Liver (tissue), 9 donors: ENCODE measurements around the gene SLC25A15. TPM values are rescaled to one million over a fixed set of nuclear protein-coding genes. Genes with fewer than 3 reads are reported as not detected.
"Not testable (repeated sequence)": the region's sequence is repeated elsewhere in the genome, so short reads cannot be mapped to it uniquely, and the experiment has no call there.

Experiments used
- DNase-seq: peaks from one replicate; pipeline ENCODE4 v3.0.0-alpha.2; 2017; ENCODE audit warnings: low spot score
- H3K27ac ChIP-seq, 2 donors: one replicate each; pipeline ENCODE4 v1.7.0; 2013; ENCODE audit warnings: inconsistent platforms in 2 of 2, low read length in 2 of 2, control low read depth in 1 of 2, low read depth in 1 of 2, mild to moderate bottlenecking in 1 of 2
- H3K27me3 ChIP-seq, 4 donors: one replicate each; pipeline versions ENCODE4 v1.6.1 to v1.7.0; 2013; ENCODE audit warnings: low read length in 3 of 4, inconsistent platforms in 1 of 4, mild to moderate bottlenecking in 1 of 4, moderate library complexity in 1 of 4; ENCODE audit not compliant: control insufficient read depth in 4 of 4, insufficient read depth in 4 of 4
- H3K36me3 ChIP-seq, 4 donors: one replicate each; pipeline versions ENCODE4 v1.6.1 to v1.7.0; 2013; ENCODE audit warnings: low read length in 3 of 4, mild to moderate bottlenecking in 3 of 4, low read depth in 1 of 4, moderate library complexity in 1 of 4; ENCODE audit not compliant: control insufficient read depth in 4 of 4, insufficient read depth in 3 of 4
- H3K4me1 ChIP-seq, 4 donors: one replicate each; pipeline versions ENCODE4 v1.6.1 to v1.7.0; 2013; ENCODE audit warnings: low read length in 3 of 4, mild to moderate bottlenecking in 3 of 4, moderate library complexity in 1 of 4; ENCODE audit not compliant: control insufficient read depth in 4 of 4, insufficient read depth in 4 of 4
- H3K4me3 ChIP-seq, 3 donors: one replicate each; pipeline versions ENCODE4 v1.6.1 to v1.7.0; 2013; ENCODE audit warnings: low read length in 3 of 3, control low read depth in 1 of 3, low read depth in 1 of 3, mild to moderate bottlenecking in 1 of 3
- H3K9ac ChIP-seq, 2 donors: one replicate each; pipeline ENCODE4 v1.7.0; 2013; ENCODE audit warnings: low read length in 2 of 2, mild to moderate bottlenecking in 2 of 2, moderate library complexity in 2 of 2, control low read depth in 1 of 2, low read depth in 1 of 2
- H3K9me3 ChIP-seq, 4 donors: one replicate each; pipeline versions ENCODE4 v1.6.1 to v1.7.0; 2013; ENCODE audit warnings: low read length in 3 of 4; ENCODE audit not compliant: control insufficient read depth in 4 of 4
- HNF4A ChIP-seq, 2 donors: conservative IDR thresholded peaks; 2 replicates each; pipeline ENCODE4 v1.6.1; 2016; ENCODE audit warnings: antibody characterized with exemption in 2 of 2, mild to moderate bottlenecking in 2 of 2
- JUND ChIP-seq, 2 donors: IDR thresholded peaks; 2 replicates each; pipeline ENCODE4 v1.6.1; 2016; ENCODE audit warnings: antibody characterized with exemption in 2 of 2
- NR2F2 ChIP-seq: IDR thresholded peaks from 2 replicates; pipeline ENCODE4 v1.6.1; 2016; ENCODE audit warnings: antibody characterized with exemption
- RAD21 ChIP-seq, 2 donors: IDR thresholded peaks; 2 replicates each; pipeline ENCODE4 v1.6.1; 2016; ENCODE audit warnings: antibody characterized with exemption in 2 of 2, mild to moderate bottlenecking in 2 of 2
- RXRA ChIP-seq, 2 donors: IDR thresholded peaks; 2 replicates each; pipeline ENCODE4 v1.6.1; 2017 to 2018; ENCODE audit warnings: antibody characterized with exemption in 2 of 2, mild to moderate bottlenecking in 1 of 2
- SP1 ChIP-seq: IDR thresholded peaks from 2 replicates; pipeline ENCODE4 v1.6.1; 2018; ENCODE audit warnings: antibody characterized with exemption, mild to moderate bottlenecking
- TAF1 ChIP-seq: conservative IDR thresholded peaks from 2 replicates; pipeline ENCODE4 v1.6.1; 2016; ENCODE audit warnings: antibody characterized with exemption, mild to moderate bottlenecking
- YY1 ChIP-seq: IDR thresholded peaks from 2 replicates; pipeline ENCODE4 v1.6.1; 2016; ENCODE audit warnings: antibody characterized with exemption, mild to moderate bottlenecking
- WGBS: extraction: QIAGEN DNeasy Blood & Tissue Kit; methylation state at CpG from one replicate; pipeline ENCODE4 v1.1.7; 2013; 5-methylcytosine and 5-hydroxymethylcytosine counted together
- polyA plus RNA-seq, 2 donors: library from polyadenylated mRNA; stranded (reverse) in 1 of 2; unstranded in 1 of 2; fragments of 200-250 nt in 1 of 2; fragments of >200 nt in 1 of 2; fragmentation: Nextera tagmentation in 1 of 2; extraction: Ambion mirVana in 1 of 2; gene quantifications; one replicate each; pipeline versions ENCODE4 v1.2.1 to v1.2.3, GENCODE V29; 2013 to 2015
- total RNA-seq, 2 donors: library from RNA; depleted of rRNA; stranded (reverse); fragments of >200 nt; gene quantifications; one replicate each; pipeline ENCODE4 v1.2.3, GENCODE V29; 2014
- TF ChIP-seq, protein P1 (sequence below): IDR thresholded peaks from 2 replicates; pipeline ENCODE4 v1.6.1; 2016; ENCODE audit warnings: antibody characterized with exemption
- TF ChIP-seq, protein P2 (sequence below): IDR thresholded peaks from 2 replicates; pipeline ENCODE4 v1.6.1; 2016; ENCODE audit warnings: antibody characterized with exemption
- TF ChIP-seq, protein P3 (sequence below): fragments of 150-350 bp; IDR thresholded peaks from 2 replicates; pipeline ENCODE4 v1.5.1; 2017; ENCODE audit warnings: improper control_type of control experiment, low read depth, low read length; ENCODE audit not compliant: missing input control
- donor health status: healthy.
- donor health status: healthy.
- donor health status: healthy.
- donor health status: healthy.
- donor health status: healthy.

SLC25A15 gene
- total and polyA plus RNA-seq, 4 donors, result 29.3 to 106 (median 66.9) TPM

DNA sequence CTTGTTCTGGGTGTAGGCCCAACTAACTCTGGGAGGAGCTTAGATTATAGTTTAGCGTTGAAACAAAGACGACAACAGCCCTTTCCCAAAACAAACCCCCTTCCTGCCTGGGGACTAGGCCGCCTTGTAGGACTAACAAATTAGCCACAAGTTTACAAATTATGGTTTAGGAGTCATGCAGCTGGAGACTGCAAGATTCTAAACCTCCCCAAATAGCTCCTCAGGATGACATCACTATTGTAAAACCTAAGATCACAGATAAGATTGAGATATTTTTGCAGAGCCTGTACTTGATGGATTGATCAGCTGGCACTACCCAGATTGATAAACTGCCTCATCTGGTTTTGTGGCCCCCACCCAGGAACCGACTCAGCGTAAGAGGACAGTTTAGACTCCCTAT lies 2.3 kb upstream of the SLC25A15 start:
- 62% methylated on average over 5 of the region's 5 CpGs for WGBS
- peak overlapping the region in 1 of 2 donors; percentile 29 for H3K9ac ChIP-seq
- H3K9me3 ChIP-seq, result no peaks in the 10 kb centered on the region
- H3K27me3 ChIP-seq, result no peaks in the 10 kb centered on the region
- no peak for TF ChIP-seq SP1
- no peak for TF ChIP-seq RAD21 (IDR thresholded peaks at IDR 0.05)
- TF ChIP-seq YY1, result no peak
- no peak for TF ChIP-seq JUND (IDR thresholded peaks at IDR 0.05)
- TF ChIP-seq, protein P1, sequence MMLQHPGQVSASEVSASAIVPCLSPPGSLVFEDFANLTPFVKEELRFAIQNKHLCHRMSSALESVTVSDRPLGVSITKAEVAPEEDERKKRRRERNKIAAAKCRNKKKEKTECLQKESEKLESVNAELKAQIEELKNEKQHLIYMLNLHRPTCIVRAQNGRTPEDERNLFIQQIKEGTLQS, result no peak
- TF ChIP-seq RXRA (IDR thresholded peaks at IDR 0.05), result no peak
- TF ChIP-seq NR2F2, result no peak
- no peak for TF ChIP-seq TAF1
- H3K36me3 ChIP-seq, result no peaks in the 10 kb centered on the region
- H3K27ac ChIP-seq, result peak overlapping the region; percentile 87 to 88
- no peak for DNase-seq
- no peak overlapping the region for H3K4me3 ChIP-seq
- peaks cover 1 to 35% (median 12%) of the 10 kb centered on the region in 4 donors for H3K4me1 ChIP-seq

DNA sequence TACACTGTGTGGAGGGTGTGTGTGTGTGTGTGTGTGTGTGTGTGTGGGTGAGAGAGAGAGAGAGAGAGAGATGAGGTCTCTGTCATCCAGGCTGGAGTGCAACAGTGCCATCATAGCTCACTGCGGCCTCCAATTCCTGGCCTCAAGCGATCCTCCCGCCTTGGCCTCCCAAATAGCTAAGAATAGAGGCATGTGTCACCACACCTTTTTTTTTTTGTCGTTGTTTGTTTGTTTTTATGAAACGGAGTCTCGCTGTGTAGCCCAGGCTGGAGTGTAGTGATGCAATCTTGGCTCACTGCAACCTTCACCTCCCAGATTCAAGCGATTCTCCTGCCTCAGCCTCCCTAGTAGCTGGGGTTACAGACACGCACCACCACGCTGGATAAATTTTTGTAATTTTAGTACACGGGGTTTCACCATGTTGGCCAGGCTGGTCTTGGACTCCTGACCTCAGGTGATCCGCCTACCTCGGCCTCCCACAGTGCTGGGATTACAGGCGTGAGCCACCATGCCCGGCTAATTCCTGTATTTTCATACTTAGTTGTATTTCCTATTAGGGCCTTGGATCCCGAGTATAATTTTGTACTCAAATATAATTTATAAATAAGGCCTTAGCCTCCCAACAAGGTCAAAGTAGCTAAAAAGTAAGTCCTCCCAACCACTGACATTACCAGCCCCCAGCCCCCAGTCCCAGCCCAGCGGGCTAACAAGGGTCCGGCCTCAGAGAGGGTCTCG lies 704 bp upstream of the SLC25A15 start:
- not testable (repeated sequence) for H3K36me3 ChIP-seq, H3K9me3 ChIP-seq, H3K27me3 ChIP-seq, DNase-seq
- peak; percentile 39 to 69 for TF ChIP-seq HNF4A (conservative IDR thresholded peaks at IDR 0.05)
- TF ChIP-seq RXRA (IDR thresholded peaks at IDR 0.05), result peak; percentile 37 to 44
- TF ChIP-seq, protein P1, result peak; percentile 69
- TF ChIP-seq SP1, result peak; percentile 47
- Histone ChIP-seq H3K27ac (peak overlapping the region; percentile 83 to 98), H3K9ac (peak overlapping the region; percentile 65 to 86), H3K4me1 (peaks cover 3 to 51% (median 21%) of the 10 kb centered on the region in 4 donors), H3K4me3 (peak overlapping the region; percentile 59 to 84 (median 69))
- WGBS, result 34% methylated on average over 18 of the region's 18 CpGs

DNA sequence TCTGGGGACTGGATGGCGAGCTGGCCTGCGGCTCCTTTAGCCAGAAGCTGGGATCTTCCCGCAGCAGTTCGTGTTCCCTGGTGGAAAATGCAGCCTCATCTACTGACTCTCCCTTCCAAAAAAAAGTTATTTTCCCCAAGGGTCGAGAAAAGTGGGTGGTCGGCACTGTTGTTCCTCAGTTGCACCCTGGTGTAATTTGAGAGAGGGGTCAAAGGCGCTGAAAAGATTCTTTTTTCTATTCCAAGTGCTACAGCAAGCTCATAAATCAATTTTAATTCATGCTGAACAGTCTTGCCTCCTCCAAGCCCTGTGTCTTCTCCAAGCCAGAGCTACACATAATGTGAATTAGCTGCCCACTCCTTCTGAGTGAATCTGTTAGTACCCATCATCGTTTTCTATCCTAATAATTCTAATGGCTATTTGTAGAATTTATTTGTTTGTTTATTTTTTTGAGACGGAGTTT lies 774 bp downstream of the SLC25A15 start:
- Histone ChIP-seq H3K4me3 (peak overlapping the region; percentile 56 to 84 (median 77)), H3K36me3 (peaks cover 0 to 4% (median 0%) of the 10 kb centered on the region in 4 donors), H3K9me3 (no peaks in the 10 kb centered on the region), H3K9ac (peak overlapping the region; percentile 95 to 98), H3K4me1 (peaks cover 5 to 53% (median 22%) of the 10 kb centered on the region in 4 donors), H3K27ac (peak overlapping the region; percentile 83 to 98), H3K27me3 (no peaks in the 10 kb centered on the region)
- TF ChIP-seq, protein P2, sequence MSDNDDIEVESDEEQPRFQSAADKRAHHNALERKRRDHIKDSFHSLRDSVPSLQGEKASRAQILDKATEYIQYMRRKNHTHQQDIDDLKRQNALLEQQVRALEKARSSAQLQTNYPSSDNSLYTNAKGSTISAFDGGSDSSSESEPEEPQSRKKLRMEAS, result no peak
- TF ChIP-seq, protein P3, sequence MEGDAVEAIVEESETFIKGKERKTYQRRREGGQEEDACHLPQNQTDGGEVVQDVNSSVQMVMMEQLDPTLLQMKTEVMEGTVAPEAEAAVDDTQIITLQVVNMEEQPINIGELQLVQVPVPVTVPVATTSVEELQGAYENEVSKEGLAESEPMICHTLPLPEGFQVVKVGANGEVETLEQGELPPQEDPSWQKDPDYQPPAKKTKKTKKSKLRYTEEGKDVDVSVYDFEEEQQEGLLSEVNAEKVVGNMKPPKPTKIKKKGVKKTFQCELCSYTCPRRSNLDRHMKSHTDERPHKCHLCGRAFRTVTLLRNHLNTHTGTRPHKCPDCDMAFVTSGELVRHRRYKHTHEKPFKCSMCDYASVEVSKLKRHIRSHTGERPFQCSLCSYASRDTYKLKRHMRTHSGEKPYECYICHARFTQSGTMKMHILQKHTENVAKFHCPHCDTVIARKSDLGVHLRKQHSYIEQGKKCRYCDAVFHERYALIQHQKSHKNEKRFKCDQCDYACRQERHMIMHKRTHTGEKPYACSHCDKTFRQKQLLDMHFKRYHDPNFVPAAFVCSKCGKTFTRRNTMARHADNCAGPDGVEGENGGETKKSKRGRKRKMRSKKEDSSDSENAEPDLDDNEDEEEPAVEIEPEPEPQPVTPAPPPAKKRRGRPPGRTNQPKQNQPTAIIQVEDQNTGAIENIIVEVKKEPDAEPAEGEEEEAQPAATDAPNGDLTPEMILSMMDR, result no peak
- DNase-seq, result no peak
- WGBS, result 13% methylated on average over 9 of the region's 9 CpGs
